ENCODE data around the gene ACAP2.

DNA sequence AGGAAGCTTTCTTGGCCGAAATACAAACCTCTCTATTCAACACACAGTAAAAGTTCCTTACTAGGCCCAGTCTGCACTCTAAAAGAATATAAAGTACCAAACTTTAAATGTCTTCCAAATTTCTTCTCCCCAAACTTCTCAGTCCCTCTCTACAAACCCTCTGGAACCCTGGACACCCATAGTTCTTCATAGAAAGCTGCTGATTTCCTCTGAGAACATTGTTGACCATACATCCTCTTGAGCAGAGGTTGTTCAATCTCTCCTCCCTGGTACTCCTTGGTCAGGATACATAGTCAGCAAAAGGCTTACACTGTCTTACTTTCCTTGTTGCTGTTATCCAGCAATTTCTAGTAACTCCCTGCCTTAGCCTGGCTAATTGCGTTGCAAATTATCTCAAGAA is 3.1 kb upstream of the ACAP2 start:
- no peak for TF ChIP-seq NFRKB (IDR thresholded peaks at IDR 0.05)
- TF ChIP-seq ZNF384 (IDR thresholded peaks at IDR 0.05): no peak
- TF ChIP-seq ELF4 (IDR thresholded peaks at IDR 0.05): no peak
- no peak for TF ChIP-seq FOXK2 (IDR thresholded peaks at IDR 0.05)
- no peak for TF ChIP-seq LEF1 (IDR thresholded peaks at IDR 0.05; ENCODE audit: borderline replicate concordance)
- TF ChIP-seq SP1 (IDR thresholded peaks at IDR 0.05): no peak
- TF ChIP-seq FOXM1 (IDR thresholded peaks at IDR 0.05; ENCODE audit: borderline replicate concordance): no peak
- TF ChIP-seq HDGF (IDR thresholded peaks at IDR 0.05; ENCODE audit: borderline replicate concordance): no peak
- TF ChIP-seq FOXA1 (IDR thresholded peaks at IDR 0.05): no peak
- TF ChIP-seq TARDBP (IDR thresholded peaks at IDR 0.05): no peak
- TF ChIP-seq BHLHE40 (IDR thresholded peaks at IDR 0.05; ENCODE audit: borderline replicate concordance): no peak

Data from HEK293T (cell line).